Erythroblast (primary cell): ENCODE measurements around the gene PAPSS1.

Experiments
- DNase-seq, 2 experiments: peaks; one replicate each; lab custom pipeline; 2025; lab: John Stamatoyannopoulos, UW
- GATA1 ChIP-seq: IDR thresholded peaks from 2 replicates; pipeline ENCODE4 v1.6.1; 2011; ENCODE audit warnings: low read depth, mild to moderate bottlenecking, control low read depth, low read length, moderate library complexity
- POLR2A ChIP-seq: IDR thresholded peaks from 2 replicates; pipeline ENCODE4 v1.6.1; 2011; ENCODE audit warnings: mild to moderate bottlenecking, low read length

PAPSS1 gene

DNA sequence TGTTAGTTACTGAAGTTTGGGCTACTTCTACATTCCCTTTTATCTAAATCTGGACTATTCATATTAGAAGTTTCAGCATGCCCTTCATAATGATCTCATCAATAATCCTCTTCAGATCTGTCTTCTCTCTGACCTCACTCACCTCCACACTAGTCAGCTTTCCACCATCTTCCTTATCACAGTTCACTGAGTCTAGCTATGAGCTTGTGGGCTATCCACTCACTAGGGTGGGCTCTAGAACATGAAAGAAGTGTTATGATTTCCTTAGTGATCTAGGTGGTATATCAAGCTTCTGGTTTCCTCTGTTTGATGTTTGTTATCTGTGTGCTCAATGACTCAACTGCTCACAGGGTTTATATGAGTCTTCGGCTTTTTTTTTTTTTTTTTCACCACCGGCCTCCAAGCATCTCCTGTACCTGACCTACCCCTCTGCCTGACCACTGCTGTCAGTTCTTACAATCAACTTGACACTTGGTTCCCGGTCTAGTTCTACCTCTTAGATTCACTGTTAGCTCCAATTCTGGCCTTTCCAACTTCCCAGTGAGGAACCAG, 103.1 kb downstream of the PAPSS1 start:
- DNase-seq = no peak
- TF ChIP-seq GATA1 (no peak), POLR2A (no peak)

DNA sequence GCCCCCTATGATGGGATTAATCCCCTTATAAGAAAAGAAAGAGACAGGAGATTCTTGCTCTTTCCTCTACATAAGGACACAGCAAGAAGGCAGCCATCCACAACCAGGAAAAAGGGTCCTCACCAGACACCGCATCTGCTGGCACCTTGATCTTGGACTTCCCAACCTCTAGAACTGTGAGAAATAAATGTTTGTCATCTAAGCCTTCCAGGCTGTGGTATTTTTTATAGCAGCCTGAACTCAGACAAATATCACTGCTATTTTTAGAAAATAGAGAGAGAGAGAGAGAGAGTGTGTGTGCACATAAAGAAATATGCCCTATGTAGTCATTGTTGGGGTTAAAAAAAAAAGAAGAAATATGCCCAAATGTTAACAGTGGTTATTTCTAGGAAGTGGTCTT, 104.2 kb downstream of the PAPSS1 start:
- TF ChIP-seq POLR2A = no peak
- no peak for TF ChIP-seq GATA1
- DNase-seq = no peak

DNA sequence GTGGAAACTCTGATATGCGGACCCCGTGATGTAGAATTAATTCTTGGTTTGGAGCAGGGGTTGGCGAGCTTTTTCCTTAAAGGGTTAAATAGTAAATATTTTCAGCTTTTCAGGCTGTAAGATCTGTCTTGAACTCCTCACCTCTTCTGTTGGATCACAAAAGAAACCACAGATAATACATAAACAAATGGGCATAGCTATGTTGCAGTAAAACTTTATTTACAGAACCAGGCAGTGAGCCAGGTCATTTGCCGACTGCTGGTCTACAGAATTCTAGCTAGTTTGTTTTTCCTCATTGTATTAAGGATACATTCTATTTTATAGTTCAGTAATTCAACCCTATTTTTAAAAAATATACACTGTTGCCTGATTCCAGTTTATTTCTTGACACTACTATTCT, 116.6 kb downstream of the PAPSS1 start:
- no peak for TF ChIP-seq POLR2A
- no peak for TF ChIP-seq GATA1
- DNase-seq = no peak

DNA sequence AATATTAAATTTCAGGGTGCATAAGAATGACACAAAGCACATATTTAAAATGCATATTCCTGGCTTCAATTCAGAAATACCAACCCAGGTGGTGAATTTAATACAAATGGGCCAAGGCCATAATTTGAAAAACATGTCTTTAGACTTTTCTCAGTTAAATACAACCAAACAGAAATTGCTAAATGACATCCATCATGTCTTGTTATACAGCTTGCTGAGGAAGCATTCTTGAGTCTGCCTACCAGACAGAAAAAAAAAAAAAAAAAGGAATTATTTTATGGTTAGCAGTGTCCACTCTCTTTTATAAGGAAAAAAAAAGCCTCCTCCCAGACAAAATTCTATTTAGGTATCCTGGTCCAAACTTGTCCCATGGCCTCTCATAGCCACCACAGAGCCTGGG, 119.1 kb downstream of the PAPSS1 start:
- no peak for DNase-seq
- TF ChIP-seq GATA1 = no peak
- no peak for TF ChIP-seq POLR2A

DNA sequence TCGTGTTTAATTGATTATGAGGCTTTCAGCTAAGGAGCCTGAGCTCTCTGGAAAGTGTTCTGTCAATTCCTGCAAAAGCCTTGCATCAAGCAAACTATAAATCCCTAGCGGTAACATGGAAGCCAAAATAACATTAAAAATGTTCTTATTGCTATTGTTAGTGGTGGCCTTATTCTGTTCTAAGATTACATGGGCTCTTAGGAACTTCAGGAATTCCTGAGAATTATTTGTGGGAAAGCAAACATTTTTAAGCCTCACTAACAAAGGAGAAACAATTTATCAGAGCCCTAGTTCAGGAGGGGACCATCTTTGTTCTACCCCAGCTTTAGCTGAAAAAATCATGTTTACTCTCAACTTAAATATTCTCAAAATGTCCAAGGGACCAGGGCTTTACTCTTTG, 119.6 kb downstream of the PAPSS1 start:
- TF ChIP-seq GATA1 = no peak
- TF ChIP-seq POLR2A = no peak
- no peak for DNase-seq

DNA sequence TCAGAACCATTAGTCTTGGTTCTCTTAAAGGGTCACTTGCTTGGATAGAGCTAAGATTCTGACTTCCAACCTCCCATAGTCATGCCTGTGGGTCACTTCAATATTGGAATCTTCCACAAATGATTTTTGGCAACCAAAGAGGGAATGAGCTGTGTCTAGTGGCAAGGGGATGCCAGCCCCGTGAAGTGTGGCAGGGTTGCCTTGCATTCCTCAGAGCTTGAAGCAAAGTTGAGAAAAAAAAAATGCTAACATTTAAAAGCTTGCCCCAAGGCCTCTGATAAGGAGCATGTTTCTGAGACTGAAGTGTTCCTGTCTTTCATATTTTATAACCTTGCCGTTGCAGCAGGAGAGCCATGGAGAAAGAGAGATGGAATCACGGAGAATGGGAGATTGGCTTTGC, 120.2 kb downstream of the PAPSS1 start:
- no peak for DNase-seq
- no peak for TF ChIP-seq GATA1
- no peak for TF ChIP-seq POLR2A

DNA sequence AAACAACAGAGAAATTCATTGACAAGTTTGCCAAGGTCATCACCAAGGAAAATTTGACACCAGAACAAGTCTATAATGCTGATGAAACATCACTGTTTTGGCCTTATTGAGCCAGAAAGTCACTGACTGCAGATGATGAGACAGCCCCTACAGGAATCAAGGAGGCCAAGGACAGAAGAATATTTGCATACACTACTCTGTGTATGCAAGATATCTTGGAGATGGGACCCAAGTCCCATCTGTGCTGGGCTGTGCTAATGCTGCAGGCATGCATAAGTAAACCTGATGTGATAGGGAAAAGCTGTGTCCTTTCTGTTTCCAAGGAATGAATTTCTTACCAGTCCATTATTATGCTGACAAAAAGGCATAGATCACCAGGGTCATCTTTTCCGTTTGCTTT, 126.8 kb downstream of the PAPSS1 start:
- TF ChIP-seq POLR2A (no peak), GATA1 (no peak)
- DNase-seq = no peak

DNA sequence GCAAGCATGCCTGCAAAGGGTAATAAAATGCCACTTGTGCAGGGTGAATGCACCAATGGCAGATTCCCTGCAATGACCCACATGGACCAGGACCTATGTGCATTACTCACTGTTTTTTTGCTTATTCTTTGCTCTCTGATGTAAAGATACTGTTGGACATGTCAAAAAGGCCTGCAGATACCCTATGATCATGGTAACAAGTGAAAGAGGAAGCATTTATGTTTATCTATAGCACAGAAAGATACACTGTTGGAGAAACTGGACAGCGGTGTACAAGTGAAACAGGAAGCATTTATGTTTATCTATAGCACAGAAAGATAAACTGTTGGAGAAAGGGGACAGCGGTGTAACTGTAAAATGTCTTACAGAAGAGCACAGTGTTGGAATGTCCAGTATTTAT, 127.5 kb downstream of the PAPSS1 start:
- TF ChIP-seq POLR2A (no peak), GATA1 (no peak)
- peak in 1 of 2 experiments; percentile 2 for DNase-seq

DNA sequence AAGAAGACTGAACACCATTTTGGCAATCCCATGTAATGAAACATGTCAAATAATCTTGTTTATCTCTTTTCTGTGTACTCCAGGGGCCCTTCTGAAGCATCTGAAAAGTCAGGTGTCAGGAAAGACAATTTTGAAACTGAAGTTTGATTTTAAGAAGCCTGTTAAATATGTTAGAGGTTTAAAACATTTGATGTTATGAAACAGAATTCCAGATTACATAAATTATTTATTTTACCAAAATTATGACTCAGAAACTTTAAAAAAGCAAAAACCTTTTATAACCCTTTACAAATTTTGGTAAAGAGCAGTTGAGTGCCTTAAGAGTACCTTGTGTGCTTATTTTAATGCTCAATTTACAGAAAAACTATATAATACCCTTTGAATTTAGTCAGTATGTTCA, 130.8 kb downstream of the PAPSS1 start:
- TF ChIP-seq POLR2A (no peak), GATA1 (no peak)
- no peak for DNase-seq

DNA sequence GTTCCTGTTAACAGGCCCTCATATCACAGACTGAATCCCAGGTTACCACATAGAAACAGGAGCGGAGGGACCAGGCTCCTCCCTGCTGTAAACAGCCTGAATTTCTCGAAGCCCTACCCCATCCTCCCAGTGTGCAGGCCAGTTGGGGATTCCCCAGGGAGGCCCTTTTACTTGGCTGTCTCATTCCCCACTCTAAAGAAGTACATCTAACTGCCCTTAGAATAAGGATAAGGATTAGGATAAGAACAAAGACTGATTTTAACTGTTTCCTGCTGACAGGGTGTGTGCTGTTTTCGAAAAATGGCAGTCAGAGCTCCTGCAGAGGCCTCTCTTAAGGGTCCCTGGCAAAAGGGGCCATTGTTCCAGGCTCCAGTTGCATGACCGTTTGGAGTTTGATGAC, 133.7 kb downstream of the PAPSS1 start:
- no peak for DNase-seq
- TF ChIP-seq POLR2A (no peak), GATA1 (no peak)

DNA sequence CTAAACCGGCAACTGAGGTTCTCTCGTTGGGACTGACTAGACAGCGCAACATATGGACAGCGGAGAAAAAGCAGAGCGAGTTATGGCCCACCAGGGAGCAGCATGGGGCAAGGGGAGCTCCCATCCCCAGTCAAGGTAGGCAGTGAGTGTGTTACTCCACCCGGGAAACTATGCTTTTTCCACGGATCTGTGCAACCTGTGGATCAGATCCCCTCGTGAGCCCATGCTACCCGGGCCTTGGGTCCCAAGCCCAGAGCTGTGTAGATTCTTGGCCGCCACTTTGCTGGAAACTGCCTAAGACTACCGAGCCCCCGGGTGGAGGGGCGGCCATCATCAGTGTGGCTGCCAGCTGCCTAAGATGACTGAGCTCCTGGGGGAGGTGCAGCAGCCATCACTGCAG, 140.9 kb downstream of the PAPSS1 start:
- TF ChIP-seq POLR2A = no peak
- TF ChIP-seq GATA1 = no peak

DNA sequence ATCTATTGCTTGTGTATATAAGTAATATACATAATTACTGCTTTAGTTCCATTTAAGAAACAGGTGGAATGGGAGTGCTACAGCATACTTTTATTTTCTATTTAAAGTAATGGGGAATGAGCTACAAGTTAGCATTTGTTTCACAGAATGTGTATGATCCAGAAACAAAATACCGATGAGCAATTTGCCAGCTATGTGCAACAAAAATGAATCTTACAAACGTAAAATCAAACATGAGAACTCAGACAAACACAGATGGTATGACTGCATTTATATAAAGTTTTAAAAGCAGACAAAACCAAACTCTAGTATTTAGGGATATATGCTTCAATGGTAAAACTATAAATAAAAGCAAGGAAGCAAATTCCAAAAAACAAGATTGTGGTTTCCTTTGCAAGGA, 141.7 kb downstream of the PAPSS1 start:
- no peak for DNase-seq
- no peak for TF ChIP-seq GATA1
- no peak for TF ChIP-seq POLR2A

More for the DNA sequence above, 140.9 kb downstream of the PAPSS1 start:
- DNase-seq = no peak

DNA sequence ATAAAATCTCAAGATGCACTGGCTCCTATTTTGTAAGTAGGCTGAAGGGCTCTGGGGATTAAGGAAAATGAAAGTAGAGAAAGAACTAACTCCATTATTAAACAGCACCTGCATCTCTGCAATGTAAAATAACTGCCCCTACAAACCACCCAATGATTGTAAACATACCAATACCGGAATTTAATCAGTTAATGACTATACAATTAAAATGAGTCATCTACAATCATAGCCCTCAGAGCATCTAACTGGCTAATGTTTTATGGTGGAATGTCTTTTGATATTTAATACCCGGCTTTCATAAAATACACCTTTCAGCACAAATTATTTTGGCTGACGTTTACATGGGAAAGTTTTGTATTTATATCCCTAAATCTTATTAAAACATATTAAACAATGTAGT, 142.3 kb downstream of the PAPSS1 start:
- DNase-seq = no peak
- no peak for TF ChIP-seq GATA1
- TF ChIP-seq POLR2A = no peak

DNA sequence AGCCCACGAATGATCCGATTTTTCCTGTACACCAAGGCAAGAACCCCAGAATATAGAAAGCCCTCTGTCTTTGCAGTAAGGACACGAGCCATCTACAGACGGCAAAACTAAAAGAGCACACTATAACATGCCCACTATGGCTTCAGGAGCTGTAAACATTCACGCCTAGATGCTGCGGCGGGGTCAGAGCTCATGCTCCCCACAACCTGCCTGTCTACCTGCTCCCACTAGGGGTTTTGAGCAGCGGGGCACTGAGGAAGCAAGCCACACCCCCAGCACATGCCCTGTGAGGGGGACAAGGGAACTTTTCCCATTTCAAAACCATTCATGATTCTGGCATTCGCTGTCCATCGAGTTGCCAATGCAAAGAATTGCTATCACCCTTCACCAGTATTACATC, 144.8 kb downstream of the PAPSS1 start:
- TF ChIP-seq GATA1 = no peak
- no peak for TF ChIP-seq POLR2A
- DNase-seq = no peak

DNA sequence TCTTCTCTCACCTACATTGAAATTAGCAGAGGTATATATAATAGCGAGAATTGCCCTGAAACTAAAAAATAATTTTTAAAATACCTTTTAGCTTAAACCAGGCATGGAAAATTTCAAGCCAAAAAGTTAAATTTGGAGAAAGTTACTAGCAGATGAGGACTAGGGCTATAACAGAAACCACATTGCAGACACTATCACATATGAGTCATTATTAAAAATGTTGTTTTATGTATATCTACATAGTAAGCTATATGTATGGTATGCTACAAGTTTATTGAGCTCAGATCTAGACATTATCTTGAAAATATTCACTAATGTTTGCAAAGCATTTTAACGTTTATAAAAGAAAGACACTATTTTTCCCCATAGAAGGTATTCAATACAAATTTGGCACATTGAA, 147.8 kb downstream of the PAPSS1 start:
- DNase-seq = no peak
- TF ChIP-seq GATA1 (no peak), POLR2A (no peak)

DNA sequence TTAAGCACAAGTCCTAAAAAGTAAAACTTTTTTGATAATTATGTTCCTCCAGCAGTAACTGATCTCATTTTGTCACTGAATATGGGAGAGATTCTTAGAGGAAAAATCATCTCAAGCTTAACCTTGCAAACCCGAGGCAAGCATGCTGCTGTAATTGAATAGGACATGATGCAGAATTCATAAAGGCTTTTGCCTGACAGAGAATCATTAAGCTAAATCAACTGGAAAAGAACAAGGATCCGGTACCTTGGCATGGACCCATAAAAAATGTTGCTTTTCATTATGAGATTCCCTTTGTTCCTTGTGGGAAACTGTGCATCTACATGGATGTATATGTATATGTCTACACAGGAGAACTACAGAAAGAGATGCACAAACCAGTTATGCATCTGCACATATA, 149.1 kb downstream of the PAPSS1 start:
- no peak for DNase-seq
- no peak for TF ChIP-seq GATA1
- no peak for TF ChIP-seq POLR2A
